HEK293T (cell line): ENCODE measurements around the gene SZT2.

Experiments used
- CTCF ChIA-PET: fragments of 350-600 bp; formaldehyde crosslinking; extraction: SDS; loops from one replicate; lab custom pipeline; 2021; ENCODE audit warnings: antibody characterized with exemption, inconsistent platforms; lab: Yijun Ruan, JAX
- POLR2A ChIA-PET: fragments of 350-600 bp; formaldehyde crosslinking; extraction: SDS; loops from one replicate; lab custom pipeline; 2020; ENCODE audit warnings: antibody characterized with exemption, inconsistent platforms; lab: Yijun Ruan, JAX
- DNase-seq: peaks from one replicate; pipeline ENCODE4 v3.0.0; 2012; ENCODE audit warnings: mixed read lengths; ENCODE audit errors: extremely low spot score
- ARNT ChIP-seq: fragments of 450-650 bp; IDR thresholded peaks from 2 replicates; pipeline ENCODE4 v1.6.1; 2017; ENCODE audit warnings: mild to moderate bottlenecking
- BHLHE40 ChIP-seq: fragments of 450-650 bp; IDR thresholded peaks from 2 replicates; pipeline ENCODE4 v1.6.1; 2016; ENCODE audit warnings: mild to moderate bottlenecking, moderate library complexity, borderline replicate concordance
- CTBP1 ChIP-seq: fragments of 450-650 bp; IDR thresholded peaks from 2 replicates; pipeline ENCODE4 v1.6.1; 2016; ENCODE audit warnings: borderline replicate concordance
- ELF4 ChIP-seq: fragments of 450-650 bp; IDR thresholded peaks from 2 replicates; pipeline ENCODE4 v1.6.1; 2017; ENCODE audit warnings: antibody characterized with exemption
- FOXA1 ChIP-seq: fragments of 450-650 bp; IDR thresholded peaks from 2 replicates; pipeline ENCODE4 v1.6.1; 2016; ENCODE audit warnings: mild to moderate bottlenecking
- FOXK2 ChIP-seq: fragments of 450-650 bp; IDR thresholded peaks from 2 replicates; pipeline ENCODE4 v1.6.1; 2016; ENCODE audit warnings: mild to moderate bottlenecking
- FOXM1 ChIP-seq: fragments of 450-650 bp; IDR thresholded peaks from 2 replicates; pipeline ENCODE4 v1.6.1; 2017; ENCODE audit warnings: mild to moderate bottlenecking, borderline replicate concordance
- HDGF ChIP-seq: fragments of 450-650 bp; IDR thresholded peaks from 2 replicates; pipeline ENCODE4 v1.6.1; 2017; ENCODE audit warnings: antibody characterized with exemption, borderline replicate concordance
- L3MBTL2 ChIP-seq: fragments of 450-650 bp; conservative IDR thresholded peaks from 2 replicates; pipeline ENCODE4 v1.6.1; 2016; ENCODE audit warnings: mild to moderate bottlenecking
- LEF1 ChIP-seq: fragments of 450-650 bp; IDR thresholded peaks from 2 replicates; pipeline ENCODE4 v1.6.1; 2017; ENCODE audit warnings: mild to moderate bottlenecking, borderline replicate concordance
- NFRKB ChIP-seq: fragments of 450-650 bp; IDR thresholded peaks from 2 replicates; pipeline ENCODE4 v1.6.1; 2016; ENCODE audit warnings: mild to moderate bottlenecking, moderate library complexity
- SP1 ChIP-seq: fragments of 450-650 bp; IDR thresholded peaks from 2 replicates; pipeline ENCODE4 v1.6.1; 2017
- SUZ12 ChIP-seq: fragments of 450-650 bp; IDR thresholded peaks from 2 replicates; pipeline ENCODE4 v1.6.1; 2016; ENCODE audit warnings: mild to moderate bottlenecking
- TARDBP ChIP-seq: fragments of 450-650 bp; IDR thresholded peaks from 2 replicates; pipeline ENCODE4 v1.6.1; 2016
- ZNF384 ChIP-seq: fragments of 450-650 bp; IDR thresholded peaks from 2 replicates; pipeline ENCODE4 v1.6.1; 2016
- TF ChIP-seq, protein P1 (sequence below): fragments of 450-650 bp; IDR thresholded peaks from 2 replicates; pipeline ENCODE4 v1.6.1; 2016

Gene SZT2

DNA sequence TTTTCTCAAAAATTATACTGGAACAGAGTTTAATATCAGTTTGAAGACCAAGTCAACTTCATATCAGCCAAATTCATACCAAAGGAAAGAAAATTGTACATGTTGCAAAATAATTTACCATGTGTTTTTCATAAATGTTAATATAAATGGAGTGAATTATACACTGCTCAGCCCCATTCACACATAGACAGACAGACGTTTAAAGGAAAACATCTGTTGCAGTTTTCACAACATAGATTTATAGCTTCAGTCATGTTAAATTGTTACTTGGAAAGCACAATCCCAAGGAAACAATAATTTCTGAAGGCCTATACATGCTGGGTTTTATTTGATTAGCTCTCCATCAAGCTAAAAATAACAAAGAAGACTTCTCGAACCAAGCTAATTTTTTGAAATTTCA, 91.8 kb downstream of the SZT2 start:
- POLR2A ChIA-PET, result interaction anchor here (0.8 kb wide), 1 partner anchor 27 kb away, joined by 3 read pairs; no protein-coding TSS in a partner anchor
- CTCF ChIA-PET, result no interaction called here
- TF ChIP-seq SP1 (no peak), SUZ12 (no peak), ARNT (no peak), BHLHE40 (no peak), ZNF384 (no peak), HDGF (no peak), LEF1 (no peak), CTBP1 (no peak), NFRKB (no peak)
- TF ChIP-seq, protein P1, sequence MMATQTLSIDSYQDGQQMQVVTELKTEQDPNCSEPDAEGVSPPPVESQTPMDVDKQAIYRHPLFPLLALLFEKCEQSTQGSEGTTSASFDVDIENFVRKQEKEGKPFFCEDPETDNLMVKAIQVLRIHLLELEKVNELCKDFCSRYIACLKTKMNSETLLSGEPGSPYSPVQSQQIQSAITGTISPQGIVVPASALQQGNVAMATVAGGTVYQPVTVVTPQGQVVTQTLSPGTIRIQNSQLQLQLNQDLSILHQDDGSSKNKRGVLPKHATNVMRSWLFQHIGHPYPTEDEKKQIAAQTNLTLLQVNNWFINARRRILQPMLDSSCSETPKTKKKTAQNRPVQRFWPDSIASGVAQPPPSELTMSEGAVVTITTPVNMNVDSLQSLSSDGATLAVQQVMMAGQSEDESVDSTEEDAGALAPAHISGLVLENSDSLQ, result no peak
- no peak for DNase-seq

DNA sequence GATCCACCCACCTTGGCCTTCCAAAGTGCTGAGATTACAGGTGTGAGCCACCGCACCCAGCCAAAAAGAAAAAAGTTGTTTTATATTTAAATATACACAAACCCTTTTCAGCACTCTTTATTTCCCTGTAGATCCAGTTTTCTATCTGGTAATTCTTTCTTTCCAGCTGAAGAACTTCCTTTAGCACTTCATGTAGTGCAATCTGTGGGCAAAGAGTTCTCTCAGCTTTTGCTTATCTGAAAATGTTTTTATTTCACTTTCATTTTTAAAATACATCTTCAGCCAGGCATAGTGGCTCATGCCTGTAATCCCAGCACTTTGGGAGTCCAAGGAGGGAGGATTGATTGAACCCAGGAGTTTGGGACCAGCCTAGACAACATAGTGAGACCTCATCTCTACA, 92.5 kb downstream of the SZT2 start:
- POLR2A ChIA-PET, result interaction anchor here (0.8 kb wide), 1 partner anchor 28 kb away, joined by 3 read pairs; no protein-coding TSS in a partner anchor

DNA sequence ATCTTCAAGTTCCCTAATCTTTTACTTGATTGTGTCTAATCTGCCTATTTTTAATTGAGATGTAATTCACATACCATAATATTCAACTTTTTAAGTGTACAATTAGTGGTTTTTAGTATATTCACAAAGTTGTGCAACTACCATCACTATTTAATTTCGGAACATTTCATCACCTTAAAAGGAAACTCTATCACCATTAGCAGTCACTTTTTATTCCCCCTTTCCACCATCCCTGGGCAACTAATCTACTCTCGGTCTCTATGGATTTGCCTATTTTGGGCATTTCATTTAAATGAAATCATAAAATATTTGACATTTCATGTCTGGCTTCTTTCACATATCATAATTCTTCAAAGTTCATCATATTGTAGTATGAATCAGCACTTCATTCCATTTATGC, 94.7 kb downstream of the SZT2 start:
- no peak for DNase-seq
- ChIA-PET POLR2A (no interaction called here), CTCF (no interaction called here)
- TF ChIP-seq CTBP1, result no peak

More for the DNA sequence above, 92.5 kb downstream of the SZT2 start:
- DNase-seq, result no peak
- CTCF ChIA-PET, result no interaction called here
- TF ChIP-seq ARNT, result no peak
- no peak for TF ChIP-seq BHLHE40
- no peak for TF ChIP-seq L3MBTL2
- TF ChIP-seq SUZ12, result no peak
- no peak for TF ChIP-seq FOXK2
- TF ChIP-seq, protein P1, result no peak
- no peak for TF ChIP-seq LEF1
- TF ChIP-seq FOXM1, result no peak
- TF ChIP-seq CTBP1, result no peak
- TF ChIP-seq ELF4, result no peak
- TF ChIP-seq SP1, result no peak
- TF ChIP-seq ZNF384, result no peak
- TF ChIP-seq NFRKB, result no peak
- TF ChIP-seq HDGF, result no peak
- TF ChIP-seq FOXA1, result no peak
- TF ChIP-seq TARDBP, result no peak

DNA sequence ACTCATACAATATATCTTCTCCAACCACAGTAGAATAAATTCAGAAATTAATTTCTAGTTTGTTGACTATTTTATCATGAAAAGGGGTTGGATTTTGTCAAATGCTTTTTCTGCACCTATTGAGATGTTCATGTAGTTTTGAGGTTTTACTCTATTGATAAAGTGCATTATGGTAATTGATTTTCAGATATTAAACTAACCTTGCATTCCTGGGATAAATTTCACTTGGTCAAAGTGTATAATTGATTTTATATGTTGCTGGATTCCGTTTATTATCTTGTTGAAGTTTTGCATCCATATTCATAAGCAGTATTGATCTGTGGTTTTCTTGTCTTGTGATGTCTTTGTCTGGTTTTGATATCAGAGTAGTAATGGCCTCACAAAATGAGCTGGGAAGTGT, 98.5 kb downstream of the SZT2 start:
- POLR2A ChIA-PET, result no interaction called here
- TF ChIP-seq ZNF384, result no peak
- no peak for TF ChIP-seq FOXA1
- TF ChIP-seq TARDBP, result no peak
- no peak for TF ChIP-seq L3MBTL2
- no peak for TF ChIP-seq BHLHE40
- no peak for TF ChIP-seq LEF1
- TF ChIP-seq, protein P1, result no peak
- no peak for TF ChIP-seq CTBP1
- no peak for TF ChIP-seq SP1
- no peak for TF ChIP-seq FOXK2
- no peak for TF ChIP-seq ARNT
- TF ChIP-seq FOXM1, result no peak
- CTCF ChIA-PET, result interaction anchor here (0.7 kb wide), 1 partner anchor 130 kb away, joined by 4 read pairs; no protein-coding TSS in a partner anchor
- DNase-seq, result no peak

DNA sequence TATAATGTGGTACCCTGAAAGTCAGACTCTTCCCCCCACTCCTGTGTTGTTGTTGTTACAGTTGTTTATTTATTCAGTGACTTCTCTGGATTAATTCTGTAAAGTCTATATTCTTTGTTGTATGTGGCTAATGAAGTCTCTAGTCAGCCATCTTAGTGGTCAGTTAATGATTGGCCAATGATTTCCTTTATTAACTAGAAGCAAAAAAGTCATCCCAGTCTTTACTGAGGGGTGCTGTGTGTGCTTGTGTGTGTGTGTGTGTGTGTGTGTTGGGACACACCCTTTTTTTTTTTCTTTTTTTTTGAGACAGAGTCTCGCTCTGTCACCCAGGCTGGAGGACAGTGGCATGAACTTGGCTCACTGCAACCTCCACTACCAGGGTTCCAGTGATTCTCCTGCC, 101.4 kb downstream of the SZT2 start:
- no peak for DNase-seq
- TF ChIP-seq LEF1, result no peak
- no peak for TF ChIP-seq FOXM1
- TF ChIP-seq, protein P1, result no peak
- TF ChIP-seq TARDBP, result no peak
- TF ChIP-seq ELF4, result no peak
- no peak for TF ChIP-seq FOXK2
- no peak for TF ChIP-seq ZNF384
- ChIA-PET CTCF (no interaction called here), POLR2A (no interaction called here)

DNA sequence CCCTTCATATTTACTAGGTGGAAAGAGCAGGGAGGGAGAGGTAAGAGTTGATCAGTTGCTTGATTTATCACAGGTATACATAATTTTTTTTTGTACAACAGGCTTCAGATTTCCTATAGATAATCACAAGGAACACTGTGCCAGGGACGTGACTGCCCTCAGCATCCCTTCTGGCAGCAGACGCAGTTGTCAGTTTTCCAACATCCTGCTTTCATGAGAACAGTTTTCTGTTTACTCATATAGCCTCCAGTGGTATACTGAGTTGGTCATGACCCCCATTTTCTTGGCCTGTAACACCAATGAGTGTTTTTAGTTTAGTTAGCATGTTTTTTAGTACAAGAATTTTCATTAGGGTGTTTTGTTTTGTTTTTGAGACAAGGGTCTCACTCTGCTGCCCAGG, 103.1 kb downstream of the SZT2 start:
- ChIA-PET CTCF (interaction anchor here (0.7 kb wide), 1 partner anchor 295 kb away, joined by 4 read pairs; no protein-coding TSS in a partner anchor), POLR2A (no interaction called here)
- no peak for DNase-seq
- TF ChIP-seq CTBP1 (no peak), SP1 (no peak), FOXK2 (no peak), L3MBTL2 (no peak), NFRKB (no peak), ZNF384 (no peak), ARNT (no peak), FOXM1 (no peak)
- TF ChIP-seq, protein P1, result no peak
